OCI-LY3 (cell line): ENCODE data around the gene IQCH.

Source experiments
- EZH2phosphoT487 ChIP-seq: fragments of 200-600 bp; shearing (Covaris generic); IDR thresholded peaks from 2 replicates; pipeline ENCODE4 v1.6.1; 2018; ENCODE audit warnings: antibody characterized with exemption, mixed run types, low read depth
- TF ChIP-seq, protein P1 (sequence below): fragments of 200-600, 300-600 bp; sonication (generic); IDR thresholded peaks from 2 replicates; pipeline ENCODE4 v1.5.1; 2014; ENCODE audit warnings: antibody characterized with exemption, low read length, low read depth

- no peak for TF ChIP-seq EZH2phosphoT487
- TF ChIP-seq, protein P1, sequence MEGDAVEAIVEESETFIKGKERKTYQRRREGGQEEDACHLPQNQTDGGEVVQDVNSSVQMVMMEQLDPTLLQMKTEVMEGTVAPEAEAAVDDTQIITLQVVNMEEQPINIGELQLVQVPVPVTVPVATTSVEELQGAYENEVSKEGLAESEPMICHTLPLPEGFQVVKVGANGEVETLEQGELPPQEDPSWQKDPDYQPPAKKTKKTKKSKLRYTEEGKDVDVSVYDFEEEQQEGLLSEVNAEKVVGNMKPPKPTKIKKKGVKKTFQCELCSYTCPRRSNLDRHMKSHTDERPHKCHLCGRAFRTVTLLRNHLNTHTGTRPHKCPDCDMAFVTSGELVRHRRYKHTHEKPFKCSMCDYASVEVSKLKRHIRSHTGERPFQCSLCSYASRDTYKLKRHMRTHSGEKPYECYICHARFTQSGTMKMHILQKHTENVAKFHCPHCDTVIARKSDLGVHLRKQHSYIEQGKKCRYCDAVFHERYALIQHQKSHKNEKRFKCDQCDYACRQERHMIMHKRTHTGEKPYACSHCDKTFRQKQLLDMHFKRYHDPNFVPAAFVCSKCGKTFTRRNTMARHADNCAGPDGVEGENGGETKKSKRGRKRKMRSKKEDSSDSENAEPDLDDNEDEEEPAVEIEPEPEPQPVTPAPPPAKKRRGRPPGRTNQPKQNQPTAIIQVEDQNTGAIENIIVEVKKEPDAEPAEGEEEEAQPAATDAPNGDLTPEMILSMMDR, result no peak
Observed at GRCh38 chr15:67403428-67404154, 149.0 kb downstream of the IQCH start.
